Measurements from ENCODE around the gene ZNF469. TPM values are rescaled to one million over a fixed set of nuclear protein-coding genes. Genes with fewer than 3 reads are reported as not detected.
A peak's percentile ranks its signal among the peaks of the same experiment; 100 is the strongest.

Gene ZNF469
- total and polyA plus RNA-seq, 11 donors: 0.48 to 2.8 (median 1.00) TPM

- Histone ChIP-seq H3K36me3 (no peaks in the 10 kb centered on the region), H3K4me3 (peak overlapping the region in 8 of 12 donors; percentile 11 to 58 (median 50)), H3K9me3 (no peaks in the 10 kb centered on the region), H3K4me1 (peaks cover 0 to 19% (median 5%) of the 10 kb centered on the region in 12 donors), H3K27ac (no peak overlapping the region), H3K27me3 (peaks cover 0 to 38% (median 12%) of the 10 kb centered on the region in 9 donors)
- intact Hi-C loops (cut with DNase I): no loop called here
- 58 to 66% (median 62%) methylated on average over 17 to 18 of the region's 18 CpGs for WGBS, 4 donors
- DNase-seq (peak in 3 of 5 donors; percentile 17 to 40 (median 27)), ATAC-seq (no peak)
- TF ChIP-seq POLR2A (IDR thresholded peaks at IDR 0.05) (no peak), CTCF (IDR thresholded peaks at IDR 0.05) (no peak)
Observed at GRCh38 chr16:88384222-88385111, 1.7 kb downstream of the ZNF469 start.

- no peak for ATAC-seq
- peaks cover 0 to 38% (median 12%) of the 10 kb centered on the region in 9 donors for H3K27me3 ChIP-seq
- H3K4me1 ChIP-seq: peaks cover 0 to 19% (median 6%) of the 10 kb centered on the region in 12 donors
- no peaks in the 10 kb centered on the region for H3K36me3 ChIP-seq
- intact Hi-C loops (cut with DNase I): no loop called here
- peak in 1 of 5 donors; percentile 2 for DNase-seq
- no peak for TF ChIP-seq POLR2A (IDR thresholded peaks at IDR 0.05)
- TF ChIP-seq CTCF (IDR thresholded peaks at IDR 0.05): no peak
- 74 to 88% (median 84%) methylated on average over 3 to 5 of the region's 5 CpGs for WGBS, 4 donors
- no peak overlapping the region for H3K4me3 ChIP-seq
- no peak overlapping the region for H3K27ac ChIP-seq
- H3K9me3 ChIP-seq: no peaks in the 10 kb centered on the region
Observed at GRCh38 chr16:88385112-88385594, 2.4 kb downstream of the ZNF469 start.

GRCh38 chr16:88385831-88386815 is 3.4 kb downstream of the ZNF469 start:
- 83 to 87% (median 85%) methylated on average over 31 of the region's 31 CpGs for WGBS, 4 donors
- no peak overlapping the region for H3K27ac ChIP-seq
- H3K36me3 ChIP-seq: no peaks in the 10 kb centered on the region
- TF ChIP-seq CTCF (IDR thresholded peaks at IDR 0.05): no peak
- no peak for TF ChIP-seq POLR2A (IDR thresholded peaks at IDR 0.05)
- H3K4me1 ChIP-seq: peaks cover 0 to 23% (median 7%) of the 10 kb centered on the region in 12 donors
- intact Hi-C loops (cut with DNase I): no loop called here
- ATAC-seq (no peak), DNase-seq (peak in 3 of 5 donors; percentile 11 to 41 (median 13))
- no peak overlapping the region for H3K4me3 ChIP-seq
- no peaks in the 10 kb centered on the region for H3K9me3 ChIP-seq
- peaks cover 0 to 38% (median 12%) of the 10 kb centered on the region in 9 donors for H3K27me3 ChIP-seq

All from heart left ventricle (tissue), 16 donors.